ENCODE data around the gene CYP4F11. TPM values are rescaled to one million over a fixed set of nuclear protein-coding genes. Genes with fewer than 3 reads are reported as not detected.
"Not testable (repeated sequence)": the region's sequence is repeated elsewhere in the genome, so short reads cannot be mapped to it uniquely, and the experiment has no call there.

CYP4F11 gene
- total and polyA plus RNA-seq, 2 of the 13 experiments (the other 11 are each of a cell fraction or from before 2014, with no cell fraction given) = 7.8 to 8.4 TPM

DNA sequence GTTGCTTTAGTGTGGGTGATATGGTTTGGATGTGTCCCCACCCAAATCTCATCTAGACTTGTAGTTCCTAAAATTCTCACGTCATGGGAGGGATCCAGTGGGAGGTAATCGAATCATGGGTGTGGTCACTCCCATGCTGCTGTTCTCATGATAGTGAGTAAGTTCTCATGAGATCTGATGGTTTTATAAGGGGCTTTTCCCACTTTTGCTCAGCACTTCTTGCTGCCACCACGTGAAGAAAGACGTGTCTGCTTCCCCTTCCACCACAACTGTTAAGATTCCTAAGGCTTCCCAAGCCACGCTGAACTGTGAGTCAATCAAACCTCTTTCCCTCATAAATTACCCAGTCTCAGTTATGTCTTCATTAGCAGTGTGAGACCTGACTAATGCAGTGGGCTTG, 40.5 kb upstream of the CYP4F11 start (continued):
- no peak for TF ChIP-seq ZKSCAN8 (CRISPR knock-in tag; IDR thresholded peaks at IDR 0.05; ENCODE audit: borderline replicate concordance)
- TF ChIP-seq KLF13 (CRISPR knock-in tag; IDR thresholded peaks at IDR 0.05) = no peak
- no peak for TF ChIP-seq MED13 (CRISPR knock-in tag; IDR thresholded peaks at IDR 0.05)

DNA sequence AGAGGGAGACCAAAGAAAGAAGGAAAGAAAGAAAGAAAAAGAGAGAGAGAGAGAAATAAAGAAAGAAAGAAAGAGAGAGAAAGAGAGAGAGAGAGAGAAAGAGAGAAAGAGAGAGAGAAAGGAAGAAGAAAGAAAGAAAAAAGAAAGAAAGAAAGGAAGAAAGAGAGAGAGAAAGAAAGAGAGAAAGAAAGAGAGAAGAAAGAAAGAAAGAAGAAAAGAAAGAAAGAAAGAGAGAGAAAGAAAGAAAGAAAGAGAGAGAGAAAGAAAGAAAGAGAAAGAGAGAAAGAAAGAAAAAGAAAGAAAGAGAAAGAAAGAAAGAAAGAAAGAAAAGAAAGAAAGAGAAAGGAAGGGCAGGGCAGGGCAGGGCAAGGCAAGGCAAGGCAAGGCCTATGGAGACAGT, 37.7 kb upstream of the CYP4F11 start:
- DNase-seq (ENCODE audit: low spot score); H3K27ac ChIP-seq (ENCODE audit: extremely low read length, insufficient read depth, low read length); H3K79me2 ChIP-seq (ENCODE audit: insufficient read depth, low read length); H2AFZ ChIP-seq (ENCODE audit: low read length); H3K4me1 ChIP-seq (ENCODE audit: insufficient read depth, low read length); CTCF ChIA-PET (ENCODE audit: low intra/inter-chr PET ratio, low total read pairs); intact Hi-C loops (cut with micrococcal nuclease; ENCODE audit: unreplicated experiment); POLR2A ChIA-PET; H3K9ac ChIP-seq (ENCODE audit: insufficient read depth, low read depth, low read length); in situ Hi-C loops (cut with HindIII; ENCODE audit: extremely low pct_ligation_motif_present, low pct_unique_long_range_greater_than_20kb); H3K4me3 ChIP-seq (replicated peaks in 1 of 3; ENCODE audit: insufficient read depth in 1 of 3, low read depth in 2 of 3, low read length in 3 of 3); H3K36me3 ChIP-seq (replicated peaks in 1 of 2; ENCODE audit: control insufficient read depth in 1 of 2, insufficient read depth in 2 of 2, low read length in 2 of 2); H3K9me3 ChIP-seq (ENCODE audit: low read length); ATAC-seq; FAIRE-seq; H4K20me1 ChIP-seq (ENCODE audit: insufficient read depth, low read length); H3K27me3 ChIP-seq (ENCODE audit: control insufficient read depth in 1 of 2, insufficient read depth in 2 of 2, low read length in 2 of 2); BruUV-seq (replicated peaks); H3K4me2 ChIP-seq (ENCODE audit: low read depth, low read length): not testable (repeated sequence)

DNA sequence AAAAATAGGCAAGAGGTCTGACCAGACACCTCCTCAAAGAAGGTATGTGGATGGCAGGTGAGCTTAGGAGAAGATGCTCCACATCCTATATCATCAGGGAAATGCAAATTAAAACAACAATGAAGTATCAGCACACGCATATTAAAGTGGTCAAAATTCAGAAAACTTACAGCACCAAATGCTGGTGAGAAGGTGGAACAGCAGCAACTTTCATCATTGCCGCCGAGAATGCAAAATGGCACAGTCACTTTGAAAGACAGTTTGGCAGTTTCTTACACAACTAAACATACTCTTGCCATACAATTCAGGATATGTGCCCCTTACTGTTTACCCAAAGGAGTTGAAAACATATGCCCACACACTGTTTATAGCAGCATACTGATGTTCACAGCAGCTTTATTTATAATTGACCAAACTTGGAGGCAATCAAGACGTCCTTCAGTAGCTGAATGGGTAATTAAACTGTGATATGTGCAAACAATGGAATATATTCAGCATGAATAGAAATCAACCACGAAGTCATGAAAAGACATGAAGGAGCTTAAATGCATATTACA, 37.0 kb upstream of the CYP4F11 start:
- Histone ChIP-seq H3K9ac (ENCODE audit: insufficient read depth, low read depth, low read length) (no peak overlapping the region), H3K9me3 (ENCODE audit: low read length) (no peaks in the 10 kb centered on the region), H3K27ac (ENCODE audit: extremely low read length, insufficient read depth, low read length) (no peak overlapping the region), H3K4me2 (ENCODE audit: low read depth, low read length) (no peak overlapping the region), H3K4me3 (replicated peaks in 1 of 3; ENCODE audit: insufficient read depth in 1 of 3, low read depth in 2 of 3, low read length in 3 of 3) (no peak overlapping the region), H3K27me3 (ENCODE audit: control insufficient read depth in 1 of 2, insufficient read depth in 2 of 2, low read length in 2 of 2) (no peaks in the 10 kb centered on the region; a peak in 1 of 5 replicates), H4K20me1 (ENCODE audit: insufficient read depth, low read length) (no peaks in the 10 kb centered on the region), H3K79me2 (ENCODE audit: insufficient read depth, low read length) (no peaks in the 10 kb centered on the region), H3K36me3 (replicated peaks in 1 of 2; ENCODE audit: control insufficient read depth in 1 of 2, insufficient read depth in 2 of 2, low read length in 2 of 2) (no peaks in the 10 kb centered on the region), H3K4me1 (ENCODE audit: insufficient read depth, low read length) (no peaks in the 10 kb centered on the region), H2AFZ (ENCODE audit: low read length) (no peak overlapping the region)
- FAIRE-seq = no peak
- ChIA-PET CTCF (ENCODE audit: low intra/inter-chr PET ratio, low total read pairs) (no interaction called here), POLR2A (no interaction called here)
- no TSS peak for BruUV-seq (replicated peaks)
- no peak for ATAC-seq
- intact Hi-C loops (cut with micrococcal nuclease; ENCODE audit: unreplicated experiment) (no loop called here), in situ Hi-C loops (cut with HindIII; ENCODE audit: extremely low pct_ligation_motif_present, low pct_unique_long_range_greater_than_20kb) (no loop called here)
- WGBS (ENCODE audit: low lambda C conversion rate) = 8% methylated on average over 5 of the region's 5 CpGs
- TF ChIP-seq, protein P1, sequence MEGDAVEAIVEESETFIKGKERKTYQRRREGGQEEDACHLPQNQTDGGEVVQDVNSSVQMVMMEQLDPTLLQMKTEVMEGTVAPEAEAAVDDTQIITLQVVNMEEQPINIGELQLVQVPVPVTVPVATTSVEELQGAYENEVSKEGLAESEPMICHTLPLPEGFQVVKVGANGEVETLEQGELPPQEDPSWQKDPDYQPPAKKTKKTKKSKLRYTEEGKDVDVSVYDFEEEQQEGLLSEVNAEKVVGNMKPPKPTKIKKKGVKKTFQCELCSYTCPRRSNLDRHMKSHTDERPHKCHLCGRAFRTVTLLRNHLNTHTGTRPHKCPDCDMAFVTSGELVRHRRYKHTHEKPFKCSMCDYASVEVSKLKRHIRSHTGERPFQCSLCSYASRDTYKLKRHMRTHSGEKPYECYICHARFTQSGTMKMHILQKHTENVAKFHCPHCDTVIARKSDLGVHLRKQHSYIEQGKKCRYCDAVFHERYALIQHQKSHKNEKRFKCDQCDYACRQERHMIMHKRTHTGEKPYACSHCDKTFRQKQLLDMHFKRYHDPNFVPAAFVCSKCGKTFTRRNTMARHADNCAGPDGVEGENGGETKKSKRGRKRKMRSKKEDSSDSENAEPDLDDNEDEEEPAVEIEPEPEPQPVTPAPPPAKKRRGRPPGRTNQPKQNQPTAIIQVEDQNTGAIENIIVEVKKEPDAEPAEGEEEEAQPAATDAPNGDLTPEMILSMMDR (CRISPR knock-in tag; IDR thresholded peaks at IDR 0.05) = 0 out of 2 replicates have a peak, but pooled peaks have one; percentile 12
- TF ChIP-seq, protein P2, sequence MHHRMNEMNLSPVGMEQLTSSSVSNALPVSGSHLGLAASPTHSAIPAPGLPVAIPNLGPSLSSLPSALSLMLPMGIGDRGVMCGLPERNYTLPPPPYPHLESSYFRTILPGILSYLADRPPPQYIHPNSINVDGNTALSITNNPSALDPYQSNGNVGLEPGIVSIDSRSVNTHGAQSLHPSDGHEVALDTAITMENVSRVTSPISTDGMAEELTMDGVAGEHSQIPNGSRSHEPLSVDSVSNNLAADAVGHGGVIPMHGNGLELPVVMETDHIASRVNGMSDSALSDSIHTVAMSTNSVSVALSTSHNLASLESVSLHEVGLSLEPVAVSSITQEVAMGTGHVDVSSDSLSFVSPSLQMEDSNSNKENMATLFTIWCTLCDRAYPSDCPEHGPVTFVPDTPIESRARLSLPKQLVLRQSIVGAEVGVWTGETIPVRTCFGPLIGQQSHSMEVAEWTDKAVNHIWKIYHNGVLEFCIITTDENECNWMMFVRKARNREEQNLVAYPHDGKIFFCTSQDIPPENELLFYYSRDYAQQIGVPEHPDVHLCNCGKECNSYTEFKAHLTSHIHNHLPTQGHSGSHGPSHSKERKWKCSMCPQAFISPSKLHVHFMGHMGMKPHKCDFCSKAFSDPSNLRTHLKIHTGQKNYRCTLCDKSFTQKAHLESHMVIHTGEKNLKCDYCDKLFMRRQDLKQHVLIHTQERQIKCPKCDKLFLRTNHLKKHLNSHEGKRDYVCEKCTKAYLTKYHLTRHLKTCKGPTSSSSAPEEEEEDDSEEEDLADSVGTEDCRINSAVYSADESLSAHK (CRISPR knock-in tag; IDR thresholded peaks at IDR 0.05; ENCODE audit: borderline replicate concordance) = no peak
- peak; percentile 38 for TF ChIP-seq STAG1 (CRISPR knock-in tag; IDR thresholded peaks at IDR 0.05)
- TF ChIP-seq TRIM24 (CRISPR knock-in tag; IDR thresholded peaks at IDR 0.05) = no peak
- no peak for TF ChIP-seq ZNF615 (CRISPR knock-in tag; IDR thresholded peaks at IDR 0.05; ENCODE audit: borderline replicate concordance)
- TF ChIP-seq, protein P3, sequence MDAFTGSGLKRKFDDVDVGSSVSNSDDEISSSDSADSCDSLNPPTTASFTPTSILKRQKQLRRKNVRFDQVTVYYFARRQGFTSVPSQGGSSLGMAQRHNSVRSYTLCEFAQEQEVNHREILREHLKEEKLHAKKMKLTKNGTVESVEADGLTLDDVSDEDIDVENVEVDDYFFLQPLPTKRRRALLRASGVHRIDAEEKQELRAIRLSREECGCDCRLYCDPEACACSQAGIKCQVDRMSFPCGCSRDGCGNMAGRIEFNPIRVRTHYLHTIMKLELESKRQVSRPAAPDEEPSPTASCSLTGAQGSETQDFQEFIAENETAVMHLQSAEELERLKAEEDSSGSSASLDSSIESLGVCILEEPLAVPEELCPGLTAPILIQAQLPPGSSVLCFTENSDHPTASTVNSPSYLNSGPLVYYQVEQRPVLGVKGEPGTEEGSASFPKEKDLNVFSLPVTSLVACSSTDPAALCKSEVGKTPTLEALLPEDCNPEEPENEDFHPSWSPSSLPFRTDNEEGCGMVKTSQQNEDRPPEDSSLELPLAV (CRISPR knock-in tag; conservative IDR thresholded peaks at IDR 0.05; ENCODE audit: low read depth) = no peak
- TF ChIP-seq TCF7 (IDR thresholded peaks at IDR 0.05; ENCODE audit: low read depth) = peak; percentile 57; the same call in 1 of the 2 replicates
- TF ChIP-seq ZNF749 (CRISPR knock-in tag; IDR thresholded peaks at IDR 0.05; ENCODE audit: borderline replicate concordance) = no peak
- no peak for DNase-seq (ENCODE audit: low spot score)

Measured in HepG2 (cell line).